ENCODE results near the gene ARNT2. TPM values are rescaled to one million over a fixed set of nuclear protein-coding genes. Genes with fewer than 3 reads are reported as not detected.

Gene ARNT2
- total and polyA plus RNA-seq, 2 donors (not counting 1 experiment from before 2014, with no cell fraction given) = 15.5 to 61.2 TPM

- Histone ChIP-seq H3K4me1 (ENCODE audit: control insufficient read depth, extremely low read depth, insufficient read depth, low read length) (peaks cover 8% of the 10 kb centered on the region), H4K20me1 (ENCODE audit: control insufficient read depth, extremely low read depth, insufficient read depth, low read length) (no peaks in the 10 kb centered on the region), H2AFZ (ENCODE audit: low read length) (no peak overlapping the region), H3K9ac (ENCODE audit: insufficient read depth, low read length) (no peak overlapping the region), H3K27ac (ENCODE audit: insufficient read depth, low read length) (no peak overlapping the region), H3K36me3 (ENCODE audit: control insufficient read depth, insufficient read depth, low read length) (no peaks in the 10 kb centered on the region), H3K4me2 (ENCODE audit: extremely low read depth, insufficient read depth, low read length) (no peak overlapping the region), H3K79me2 (ENCODE audit: control insufficient read depth, insufficient read depth, low read length) (no peaks in the 10 kb centered on the region), H3K4me3 (replicated peaks in 1 of 4; ENCODE audit: control extremely low read depth in 1 of 4, insufficient read depth in 1 of 4, low read depth in 3 of 4, low read length in 4 of 4) (no peak overlapping the region), H3K27me3 (ENCODE audit: control insufficient read depth, insufficient read depth, low read length) (no peaks in the 10 kb centered on the region), H3K9me3 (ENCODE audit: control insufficient read depth, insufficient read depth, low read depth, low read length) (no peaks in the 10 kb centered on the region)
- TF ChIP-seq CTCF (conservative IDR thresholded peaks at IDR 0.05 in 1 of 2, IDR thresholded peaks at IDR 0.05 in 1 of 2; ENCODE audit: low read depth in 1 of 2, low read length in 2 of 2) = no peak
- TF ChIP-seq EZH2 (IDR thresholded peaks at IDR 0.05; ENCODE audit: low read length, missing control alignments) = no peak
- no peak for DNase-seq (ENCODE audit: low read depth in 2 of 2)
These were observed 207.4 kb downstream of the ARNT2 start for GRCh38 chr15:80611543-80612080.

DNA sequence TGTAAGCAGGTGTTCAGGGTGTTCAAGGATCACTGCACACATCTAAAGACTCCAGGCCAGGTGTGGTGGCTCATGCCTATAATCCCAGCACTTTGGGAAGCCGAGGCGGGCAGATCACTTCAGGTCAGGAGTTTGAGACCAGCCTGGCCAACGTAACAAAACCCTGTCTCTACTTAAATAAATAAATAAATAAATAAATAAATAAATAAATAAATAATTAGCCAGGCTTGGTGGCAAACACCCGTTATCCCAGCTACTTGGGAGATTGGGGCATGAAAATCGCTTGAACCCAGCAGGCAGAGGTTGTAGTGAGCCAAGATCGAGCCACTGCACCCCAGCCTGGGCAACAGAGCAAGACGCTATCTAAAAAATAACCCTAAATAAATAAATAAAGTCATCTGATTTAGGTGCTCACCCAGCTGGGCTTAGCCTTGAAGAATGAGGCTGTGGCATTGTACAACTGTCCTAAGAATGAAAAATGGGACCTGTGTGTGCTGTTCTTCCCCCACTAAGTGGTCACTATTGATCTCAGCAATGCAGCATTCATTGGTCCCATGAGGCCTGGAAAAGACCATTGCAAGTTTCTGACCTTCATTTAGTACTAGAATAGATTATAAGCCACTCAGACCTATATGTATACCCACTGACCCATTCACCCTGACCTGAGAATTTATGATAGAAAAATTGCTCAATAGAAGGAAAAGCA, 208.1 kb downstream of the ARNT2 start:
- no peak overlapping the region for H3K4me3 ChIP-seq (replicated peaks in 1 of 4; ENCODE audit: control extremely low read depth in 1 of 4, insufficient read depth in 1 of 4, low read depth in 3 of 4, low read length in 4 of 4)
- TF ChIP-seq CTCF (conservative IDR thresholded peaks at IDR 0.05 in 1 of 2, IDR thresholded peaks at IDR 0.05 in 1 of 2; ENCODE audit: low read depth in 1 of 2, low read length in 2 of 2) = no peak
- TF ChIP-seq EZH2 (IDR thresholded peaks at IDR 0.05; ENCODE audit: low read length, missing control alignments) = no peak
- no peak overlapping the region for H3K9ac ChIP-seq (ENCODE audit: insufficient read depth, low read length)
- H3K4me1 ChIP-seq (ENCODE audit: control insufficient read depth, extremely low read depth, insufficient read depth, low read length) = peaks cover 8% of the 10 kb centered on the region
- no peak overlapping the region for H2AFZ ChIP-seq (ENCODE audit: low read length)
- H3K36me3 ChIP-seq (ENCODE audit: control insufficient read depth, insufficient read depth, low read length) = no peaks in the 10 kb centered on the region
- no peaks in the 10 kb centered on the region for H3K9me3 ChIP-seq (ENCODE audit: control insufficient read depth, insufficient read depth, low read depth, low read length)
- no peaks in the 10 kb centered on the region for H4K20me1 ChIP-seq (ENCODE audit: control insufficient read depth, extremely low read depth, insufficient read depth, low read length)
- no peaks in the 10 kb centered on the region for H3K79me2 ChIP-seq (ENCODE audit: control insufficient read depth, insufficient read depth, low read length)
- no peaks in the 10 kb centered on the region for H3K27me3 ChIP-seq (ENCODE audit: control insufficient read depth, insufficient read depth, low read length)
- H3K27ac ChIP-seq (ENCODE audit: insufficient read depth, low read length) = no peak overlapping the region
- no peak overlapping the region for H3K4me2 ChIP-seq (ENCODE audit: extremely low read depth, insufficient read depth, low read length)
- no peak for DNase-seq (ENCODE audit: low read depth in 2 of 2)

- no peak for TF ChIP-seq CTCF (conservative IDR thresholded peaks at IDR 0.05 in 1 of 2, IDR thresholded peaks at IDR 0.05 in 1 of 2; ENCODE audit: low read depth in 1 of 2, low read length in 2 of 2)
- no peak for TF ChIP-seq EZH2 (IDR thresholded peaks at IDR 0.05; ENCODE audit: low read length, missing control alignments)
These were observed 209.7 kb downstream of the ARNT2 start for GRCh38 chr15:80613762-80614365.

More at GRCh38 chr15:80613762-80614365, 209.7 kb downstream of the ARNT2 start:
- no peaks in the 10 kb centered on the region for H3K79me2 ChIP-seq (ENCODE audit: control insufficient read depth, insufficient read depth, low read length)
- H3K27ac ChIP-seq (ENCODE audit: insufficient read depth, low read length) = no peak overlapping the region
- no peak overlapping the region for H3K4me3 ChIP-seq (replicated peaks in 1 of 4; ENCODE audit: control extremely low read depth in 1 of 4, insufficient read depth in 1 of 4, low read depth in 3 of 4, low read length in 4 of 4)
- H3K4me1 ChIP-seq (ENCODE audit: control insufficient read depth, extremely low read depth, insufficient read depth, low read length) = peaks cover 8% of the 10 kb centered on the region
- H3K9me3 ChIP-seq (ENCODE audit: control insufficient read depth, insufficient read depth, low read depth, low read length) = no peaks in the 10 kb centered on the region
- no peak overlapping the region for H3K9ac ChIP-seq (ENCODE audit: insufficient read depth, low read length)
- H2AFZ ChIP-seq (ENCODE audit: low read length) = no peak overlapping the region
- no peaks in the 10 kb centered on the region for H4K20me1 ChIP-seq (ENCODE audit: control insufficient read depth, extremely low read depth, insufficient read depth, low read length)
- H3K4me2 ChIP-seq (ENCODE audit: extremely low read depth, insufficient read depth, low read length) = no peak overlapping the region
- no peaks in the 10 kb centered on the region for H3K36me3 ChIP-seq (ENCODE audit: control insufficient read depth, insufficient read depth, low read length)
- no peaks in the 10 kb centered on the region for H3K27me3 ChIP-seq (ENCODE audit: control insufficient read depth, insufficient read depth, low read length)
- DNase-seq (ENCODE audit: low read depth in 2 of 2) = no peak
